Activated T-cell treated with anti-CD3 and anti-CD28 coated beads, Interleukin-2, amount 50 U/mL, for 72 hours (primary cell): ENCODE data around the gene SLC12A7. TPM values are rescaled to one million over a fixed set of nuclear protein-coding genes. Genes with fewer than 3 reads are reported as not detected.
"Not testable (repeated sequence)": the region's sequence is repeated elsewhere in the genome, so short reads cannot be mapped to it uniquely, and the experiment has no call there.

Experiments
- ATAC-seq, 2 donors: fragments of 150-1000 bp; cut with Tn5 transposase; replicated peaks in 1 of 2; 2 replicates each; pipeline ENCODE4 v1.10.0; 2021; ENCODE audit warnings: moderate library complexity in 2 of 2, mild to moderate bottlenecking in 1 of 2
- DNase-seq, 2 donors: peaks; one replicate each; pipeline ENCODE4 v3.0.0; 2021 to 2022; ENCODE audit warnings: mixed read lengths in 1 of 2
- H3K27ac Mint-ChIP-seq: one replicate; pipeline ENCODE4 v1.8.0; 2022; ENCODE audit warnings: mild to moderate bottlenecking, moderate library complexity, mixed read lengths
- H3K27me3 Mint-ChIP-seq: one replicate; pipeline ENCODE4 v1.8.0; 2022; ENCODE audit warnings: low read depth, mixed read lengths
- H3K36me3 Mint-ChIP-seq, 2 donors: one replicate each; pipeline ENCODE4 v1.8.0; 2022; ENCODE audit warnings: mixed read lengths in 2 of 2, mild to moderate bottlenecking in 1 of 2; ENCODE audit not compliant: insufficient read depth in 2 of 2
- H3K4me1 Mint-ChIP-seq: one replicate; pipeline ENCODE4 v1.8.0; 2022; ENCODE audit warnings: low read depth, mixed read lengths
- H3K4me3 Mint-ChIP-seq, 2 donors: one replicate each; pipeline ENCODE4 v1.8.0; 2022; ENCODE audit warnings: mild to moderate bottlenecking in 2 of 2, mixed read lengths in 2 of 2, moderate library complexity in 2 of 2
- H3K9me3 Mint-ChIP-seq, 2 donors: one replicate each; pipeline ENCODE4 v1.8.0; 2022; ENCODE audit warnings: mixed read lengths in 2 of 2
- total RNA-seq, 2 donors: library from RNA; stranded (reverse); gene quantifications; one replicate each; pipeline ENCODE4 v1.2.3, GENCODE V29; 2022

SLC12A7 gene
- total RNA-seq, 2 donors from 2014 or later, result 14.8 to 29.0 TPM

- Mint-ChIP-seq H3K4me3 (no peak overlapping the region), H3K27me3 (peaks cover 7% of the 10 kb centered on the region), H3K27ac (no peak overlapping the region), H3K9me3 (peaks cover 0 to 4% of the 10 kb centered on the region in 2 donors), H3K4me1 (no peaks in the 10 kb centered on the region), H3K36me3 (peaks cover 0 to 2% of the 10 kb centered on the region in 2 donors)
- no peak for DNase-seq
- ATAC-seq, result no peak
These were observed 80.4 kb downstream of the SLC12A7 start for GRCh38 chr5:1031306-1031959.

- ATAC-seq (no peak), DNase-seq (no peak)
- Mint-ChIP-seq H3K36me3 (peaks cover 0 to 2% of the 10 kb centered on the region in 2 donors), H3K9me3 (peaks cover 0 to 4% of the 10 kb centered on the region in 2 donors), H3K4me1 (no peaks in the 10 kb centered on the region), H3K27ac (no peak overlapping the region), H3K27me3 (peaks cover 7% of the 10 kb centered on the region), H3K4me3 (no peak overlapping the region)
These were observed 81.0 kb downstream of the SLC12A7 start for GRCh38 chr5:1030801-1031271.

GRCh38 chr5:1029945-1030625, 81.8 kb downstream of the SLC12A7 start:
- DNase-seq (no peak), ATAC-seq (no peak)
- no peak overlapping the region for H3K4me3 Mint-ChIP-seq
- H3K27me3 Mint-ChIP-seq, result peaks cover 5% of the 10 kb centered on the region
- H3K36me3 Mint-ChIP-seq, result peaks cover 0 to 1% of the 10 kb centered on the region in 2 donors
- peaks cover 0 to 3% of the 10 kb centered on the region in 2 donors for H3K9me3 Mint-ChIP-seq
- no peak overlapping the region for H3K27ac Mint-ChIP-seq
- no peaks in the 10 kb centered on the region for H3K4me1 Mint-ChIP-seq

- no peak for ATAC-seq
- DNase-seq, result no peak
- H3K4me1 Mint-ChIP-seq, result no peaks in the 10 kb centered on the region
- H3K36me3 Mint-ChIP-seq, result no peaks in the 10 kb centered on the region
- H3K9me3 Mint-ChIP-seq, result no peaks in the 10 kb centered on the region
- no peak overlapping the region for H3K4me3 Mint-ChIP-seq
- H3K27me3 Mint-ChIP-seq, result no peaks in the 10 kb centered on the region
- no peak overlapping the region for H3K27ac Mint-ChIP-seq
These were observed 82.5 kb downstream of the SLC12A7 start for GRCh38 chr5:1029282-1029944.

GRCh38 chr5:1028481-1029281, 83.2 kb downstream of the SLC12A7 start:
- DNase-seq (no peak), ATAC-seq (no peak)
- Mint-ChIP-seq H3K27me3 (no peaks in the 10 kb centered on the region), H3K4me1 (no peaks in the 10 kb centered on the region), H3K4me3 (no peak overlapping the region), H3K9me3 (no peaks in the 10 kb centered on the region), H3K27ac (no peak overlapping the region), H3K36me3 (no peaks in the 10 kb centered on the region)

- H3K27ac Mint-ChIP-seq, result no peak overlapping the region
- DNase-seq (no peak), ATAC-seq (no peak)
- H3K4me1 Mint-ChIP-seq, result no peaks in the 10 kb centered on the region
- H3K9me3 Mint-ChIP-seq, result no peaks in the 10 kb centered on the region
- H3K4me3 Mint-ChIP-seq, result no peak overlapping the region
- H3K36me3 Mint-ChIP-seq, result no peaks in the 10 kb centered on the region
- H3K27me3 Mint-ChIP-seq, result no peaks in the 10 kb centered on the region
These were observed 84.0 kb downstream of the SLC12A7 start for GRCh38 chr5:1027631-1028441.

- no peaks in the 10 kb centered on the region for H3K36me3 Mint-ChIP-seq
- H3K4me1 Mint-ChIP-seq, result no peaks in the 10 kb centered on the region
- H3K9me3 Mint-ChIP-seq, result no peaks in the 10 kb centered on the region
- no peak for ATAC-seq
- no peaks in the 10 kb centered on the region for H3K27me3 Mint-ChIP-seq
- DNase-seq, result no peak
- H3K27ac Mint-ChIP-seq, result no peak overlapping the region
- no peak overlapping the region for H3K4me3 Mint-ChIP-seq
These were observed 84.9 kb downstream of the SLC12A7 start for GRCh38 chr5:1026700-1027621.

- not testable (repeated sequence) for H3K4me1 Mint-ChIP-seq, DNase-seq, H3K27me3 Mint-ChIP-seq, H3K4me3 Mint-ChIP-seq, ATAC-seq, H3K27ac Mint-ChIP-seq, H3K36me3 Mint-ChIP-seq, H3K9me3 Mint-ChIP-seq
These were observed 89.9 kb downstream of the SLC12A7 start for GRCh38 chr5:1021969-1022336.

GRCh38 chr5:1021136-1021968, 90.5 kb downstream of the SLC12A7 start:
- Mint-ChIP-seq H3K4me3 (no peak overlapping the region), H3K36me3 (no peaks in the 10 kb centered on the region), H3K27ac (no peak overlapping the region), H3K9me3 (no peaks in the 10 kb centered on the region), H3K27me3 (no peaks in the 10 kb centered on the region), H3K4me1 (no peaks in the 10 kb centered on the region)
- DNase-seq, result no peak
- no peak for ATAC-seq

GRCh38 chr5:1020452-1020961, 91.4 kb downstream of the SLC12A7 start:
- Mint-ChIP-seq H3K4me3 (no peak overlapping the region), H3K9me3 (no peaks in the 10 kb centered on the region), H3K36me3 (no peaks in the 10 kb centered on the region), H3K27me3 (no peaks in the 10 kb centered on the region), H3K27ac (no peak overlapping the region), H3K4me1 (no peaks in the 10 kb centered on the region)
- ATAC-seq (no peak), DNase-seq (no peak)
